Naive thymus-derived CD4-positive, alpha-beta T cell (primary cell): ENCODE measurements around the gene EPB41L2. TPM values are rescaled to one million over a fixed set of nuclear protein-coding genes. Genes with fewer than 3 reads are reported as not detected.

Source experiments
- ATAC-seq: fragments of 150-1000 bp; cut with Tn5 transposase; 2 replicates; pipeline ENCODE4 v1.10.0; 2021; ENCODE audit warnings: mild to moderate bottlenecking, moderate library complexity
- CTCF ChIA-PET: fragments of 350-600 bp; sonication (Branson Sonifier 250); formaldehyde crosslinking; loops from one replicate; lab custom pipeline; 2021; ENCODE audit warnings: antibody characterized with exemption; lab: Charles Lee
- POLR2A ChIA-PET: fragments of 350-600 bp; sonication (Branson Sonifier 250); formaldehyde crosslinking; loops from one replicate; lab custom pipeline; 2021; ENCODE audit warnings: antibody characterized with exemption, inconsistent platforms; lab: Charles Lee
- DNase-seq, 9 donors: peaks; one replicate each; pipeline versions ENCODE4 v3.0.0 to v3.0.0-alpha.2; 2020 to 2022; ENCODE audit warnings: mixed read lengths in 1 of 9
- H3K27ac ChIP-seq: one replicate; pipeline ENCODE4 v1.7.0; 2013; ENCODE audit warnings: mild to moderate bottlenecking, low read depth, low read length, moderate library complexity
- H3K27me3 ChIP-seq, 2 donors: one replicate each; pipeline ENCODE4 v1.7.0; 2013; ENCODE audit warnings: low read length in 2 of 2, mild to moderate bottlenecking in 2 of 2, moderate library complexity in 2 of 2; ENCODE audit not compliant: control insufficient read depth in 2 of 2, insufficient read depth in 2 of 2
- H3K36me3 ChIP-seq, 3 experiments: 1 replicate in 2 of 3; 2 replicates in 1 of 3; pipeline ENCODE4 v1.7.0; 2013; ENCODE audit warnings: low read length in 3 of 3, mild to moderate bottlenecking in 3 of 3, moderate library complexity in 1 of 3; ENCODE audit not compliant: insufficient read depth in 3 of 3, control insufficient read depth in 2 of 3
- H3K4me1 ChIP-seq, 2 donors: one replicate each; pipeline ENCODE4 v1.7.0; 2013; ENCODE audit warnings: low read length in 2 of 2, mild to moderate bottlenecking in 2 of 2, moderate library complexity in 1 of 2; ENCODE audit not compliant: control insufficient read depth in 2 of 2, insufficient read depth in 2 of 2
- H3K4me3 ChIP-seq: 2 replicates; pipeline ENCODE4 v1.7.0; 2013; ENCODE audit warnings: mild to moderate bottlenecking, low read length
- H3K9me3 ChIP-seq, 3 experiments: 1 replicate in 2 of 3; 2 replicates in 1 of 3; pipeline ENCODE4 v1.7.0; 2013; ENCODE audit warnings: low read length in 3 of 3; ENCODE audit not compliant: control insufficient read depth in 2 of 3
- H3K27ac Mint-ChIP-seq, 9 donors: one replicate each; pipeline ENCODE4 v1.8.0; 2020 to 2022; ENCODE audit warnings: mixed read lengths in 9 of 9, mild to moderate bottlenecking in 8 of 9, moderate library complexity in 5 of 9, inconsistent platforms in 2 of 9
- H3K27me3 Mint-ChIP-seq, 5 donors: one replicate each; pipeline ENCODE4 v1.8.0; 2021 to 2022; ENCODE audit warnings: mixed read lengths in 5 of 5, mild to moderate bottlenecking in 1 of 5
- H3K36me3 Mint-ChIP-seq, 5 donors: one replicate each; pipeline ENCODE4 v1.8.0; 2020 to 2022; ENCODE audit warnings: mixed read lengths in 5 of 5, mild to moderate bottlenecking in 3 of 5, inconsistent platforms in 1 of 5
- H3K4me1 Mint-ChIP-seq, 7 donors: one replicate each; pipeline ENCODE4 v1.8.0; 2020 to 2022; ENCODE audit warnings: mixed read lengths in 7 of 7, mild to moderate bottlenecking in 3 of 7, inconsistent platforms in 1 of 7
- H3K4me3 Mint-ChIP-seq, 10 donors: one replicate each; pipeline ENCODE4 v1.8.0; 2020 to 2022; ENCODE audit warnings: mild to moderate bottlenecking in 10 of 10, mixed read lengths in 10 of 10, moderate library complexity in 6 of 10, inconsistent platforms in 2 of 10
- H3K9me3 Mint-ChIP-seq, 11 donors: one replicate each; pipeline ENCODE4 v1.8.0; 2020 to 2022; ENCODE audit warnings: mixed read lengths in 11 of 11, mild to moderate bottlenecking in 4 of 11, inconsistent platforms in 1 of 11, moderate library complexity in 1 of 11
- intact Hi-C, 2 donors: fragments of 100-400 bp; cut with micrococcal nuclease; formaldehyde crosslinking; loops; one replicate each; pipeline ENCODE4 v1.15.1; 2023
- polyA plus RNA-seq, 2 donors: library from polyadenylated mRNA; unstranded; fragments of 300-500 nt; fragmentation: Illumina TruSeq; gene quantifications; one replicate each; pipeline ENCODE4 v1.2.3, GENCODE V29; 2021
- total RNA-seq, 6 experiments: library from RNA in 5 of 6; stranded (reverse) in 5 of 6; gene quantifications; 1 replicate in 5 of 6; 2 replicates in 1 of 6; pipeline ENCODE4 v1.2.3 and lab custom pipeline; 2021 to 2026

The EPB41L2 gene
- total and polyA plus RNA-seq, 7 experiments from 2014 or later, result 4.6 to 26.9 (median 12.3) TPM

- intact Hi-C loops, result no loop called here
- peaks cover 0 to 6% of the 10 kb centered on the region in 2 donors for H3K4me1 ChIP-seq
- no peak overlapping the region for H3K4me3 Mint-ChIP-seq
- H3K4me1 Mint-ChIP-seq, result peaks cover 2 to 15% (median 11%) of the 10 kb centered on the region in 7 donors
- H3K27me3 Mint-ChIP-seq, result peaks cover 0 to 5% (median 0%) of the 10 kb centered on the region in 5 donors
- H3K9me3 Mint-ChIP-seq, result peaks cover 0 to 10% (median 4%) of the 10 kb centered on the region in 11 donors
- peak overlapping the region in 1 of 9 donors; percentile 32 for H3K27ac Mint-ChIP-seq
- H3K4me3 ChIP-seq, result no peak overlapping the region
- ChIA-PET CTCF (interaction anchor here (0.6 kb wide), 1 partner anchor 41 kb away, joined by 3 read pairs; no protein-coding TSS in a partner anchor), POLR2A (no interaction called here)
- ATAC-seq (no peak), DNase-seq (no peak)
- H3K9me3 ChIP-seq, result no peaks in the 10 kb centered on the region
- no peaks in the 10 kb centered on the region for H3K36me3 ChIP-seq
- H3K36me3 Mint-ChIP-seq, result peaks cover 0 to 18% (median 5%) of the 10 kb centered on the region in 5 donors
- H3K27me3 ChIP-seq, result no peaks in the 10 kb centered on the region
- H3K27ac ChIP-seq, result no peak overlapping the region
Measured at GRCh38 chr6:130912434-130912833, 150.6 kb downstream of the EPB41L2 start.

GRCh38 chr6:130908958-130909357 is 154.1 kb downstream of the EPB41L2 start:
- Histone ChIP-seq H3K36me3 (no peaks in the 10 kb centered on the region), H3K27me3 (no peaks in the 10 kb centered on the region), H3K4me3 (no peak overlapping the region), H3K27ac (no peak overlapping the region), H3K4me1 (peaks cover 0 to 6% of the 10 kb centered on the region in 2 donors), H3K9me3 (no peaks in the 10 kb centered on the region)
- Mint-ChIP-seq H3K27ac (no peak overlapping the region), H3K36me3 (peaks cover 0 to 18% (median 4%) of the 10 kb centered on the region in 5 donors), H3K4me1 (peaks cover 2 to 13% (median 11%) of the 10 kb centered on the region in 7 donors), H3K4me3 (no peak overlapping the region), H3K27me3 (peaks cover 0 to 4% (median 0%) of the 10 kb centered on the region in 5 donors), H3K9me3 (peaks cover 0 to 6% (median 2%) of the 10 kb centered on the region in 11 donors)
- ChIA-PET CTCF (no interaction called here), POLR2A (no interaction called here)
- no peak for ATAC-seq
- DNase-seq, result no peak
- intact Hi-C loops, result no loop called here

DNA sequence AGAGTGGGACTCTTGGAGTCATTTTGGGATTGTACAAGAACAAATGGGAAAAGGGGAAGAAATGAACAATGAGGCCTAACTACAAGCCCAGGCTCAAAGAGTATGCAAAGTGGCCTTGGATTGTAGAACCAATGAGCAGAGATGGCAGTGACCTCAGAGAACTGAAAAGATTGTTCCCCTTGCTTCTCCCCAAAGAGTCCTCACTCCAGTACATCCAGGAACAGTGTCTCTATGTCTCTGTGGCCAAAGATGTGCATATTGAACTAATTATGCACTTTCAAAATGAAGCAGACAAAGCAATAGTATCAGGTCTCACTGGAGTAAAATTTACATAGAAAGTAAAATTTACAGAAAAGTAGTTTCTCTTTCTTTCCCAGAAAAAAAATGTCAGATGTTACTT is 154.9 kb downstream of the EPB41L2 start:
- peaks cover 0 to 6% (median 2%) of the 10 kb centered on the region in 11 donors for H3K9me3 Mint-ChIP-seq
- no peak overlapping the region for H3K27ac Mint-ChIP-seq
- Histone ChIP-seq H3K36me3 (no peaks in the 10 kb centered on the region), H3K4me3 (no peak overlapping the region), H3K9me3 (no peaks in the 10 kb centered on the region), H3K27ac (no peak overlapping the region), H3K27me3 (no peaks in the 10 kb centered on the region), H3K4me1 (peaks cover 0 to 4% of the 10 kb centered on the region in 2 donors)
- CTCF ChIA-PET, result no interaction called here
- peaks cover 0 to 8% (median 8%) of the 10 kb centered on the region in 7 donors for H3K4me1 Mint-ChIP-seq
- no peak for ATAC-seq
- no peak for DNase-seq
- peaks cover 0 to 4% (median 0%) of the 10 kb centered on the region in 5 donors for H3K27me3 Mint-ChIP-seq
- POLR2A ChIA-PET, result no interaction called here
- peaks cover 0 to 18% (median 4%) of the 10 kb centered on the region in 5 donors for H3K36me3 Mint-ChIP-seq
- no peak overlapping the region for H3K4me3 Mint-ChIP-seq
- intact Hi-C loops, result no loop called here

DNA sequence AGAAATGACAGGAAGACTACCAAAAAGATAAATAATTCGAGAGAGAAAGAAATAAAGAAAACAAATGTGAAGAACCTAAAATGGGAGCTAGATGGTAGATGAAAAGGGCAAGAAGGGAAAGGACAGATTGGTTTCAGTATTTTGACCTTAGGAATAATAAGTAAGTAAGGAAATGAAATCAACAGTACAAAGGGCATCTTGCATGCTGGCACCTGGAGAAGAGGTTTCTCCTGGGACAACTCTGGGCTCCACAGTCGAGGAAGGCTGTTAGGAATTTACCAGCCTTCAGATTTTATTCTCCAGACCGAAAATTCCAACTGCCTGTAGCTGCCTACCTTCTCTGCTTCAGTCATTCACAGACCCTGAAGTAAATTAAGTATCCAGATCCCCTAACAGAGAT is 155.4 kb downstream of the EPB41L2 start:
- H3K27me3 Mint-ChIP-seq, result peaks cover 0 to 4% (median 0%) of the 10 kb centered on the region in 5 donors
- ChIA-PET POLR2A (no interaction called here), CTCF (no interaction called here)

DNA sequence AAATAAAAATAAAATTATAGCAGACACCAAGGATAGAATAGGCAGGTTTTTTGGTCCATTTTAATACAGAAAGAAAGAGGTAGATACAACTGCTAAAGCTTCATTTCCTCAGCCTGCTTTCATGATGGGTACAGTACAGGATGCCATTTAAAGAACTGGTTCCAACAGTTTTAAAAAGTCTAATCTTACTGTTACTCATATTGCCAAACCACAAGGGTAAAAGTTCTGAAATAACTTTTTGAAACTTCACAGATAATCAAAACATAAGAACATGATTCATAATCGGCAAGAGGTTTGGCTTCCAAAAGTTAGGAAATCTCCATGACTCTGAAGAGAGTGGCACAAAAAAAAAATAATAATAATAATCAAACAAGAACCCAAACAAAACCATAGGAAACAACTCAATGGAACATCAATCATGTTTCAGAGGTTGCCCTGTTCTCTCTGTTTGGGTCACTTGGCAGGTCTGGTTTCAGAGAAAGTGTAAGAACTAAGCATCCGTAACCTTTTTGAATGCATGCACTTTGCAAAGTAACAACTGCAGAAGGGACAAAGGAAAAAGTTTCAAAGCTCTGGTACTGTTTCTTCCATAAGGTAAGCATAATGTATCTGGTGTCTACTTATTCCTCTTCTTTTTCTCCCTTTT is 156.2 kb downstream of the EPB41L2 start:
- no peaks in the 10 kb centered on the region for H3K4me1 ChIP-seq
- CTCF ChIA-PET, result no interaction called here
- intact Hi-C loops, result no loop called here
- no peaks in the 10 kb centered on the region for H3K36me3 ChIP-seq
- no peak overlapping the region for H3K27ac ChIP-seq
- peaks cover 0 to 4% (median 0%) of the 10 kb centered on the region in 5 donors for H3K27me3 Mint-ChIP-seq
- DNase-seq (no peak), ATAC-seq (no peak)
- no peak overlapping the region for H3K4me3 Mint-ChIP-seq
- peaks cover 0 to 5% (median 2%) of the 10 kb centered on the region in 11 donors for H3K9me3 Mint-ChIP-seq
- H3K27me3 ChIP-seq, result no peaks in the 10 kb centered on the region
- POLR2A ChIA-PET, result no interaction called here
- H3K4me1 Mint-ChIP-seq, result no peaks in the 10 kb centered on the region
- H3K27ac Mint-ChIP-seq, result no peak overlapping the region
- H3K36me3 Mint-ChIP-seq, result peaks cover 0 to 18% (median 4%) of the 10 kb centered on the region in 5 donors
- no peaks in the 10 kb centered on the region for H3K9me3 ChIP-seq
- no peak overlapping the region for H3K4me3 ChIP-seq

More for the DNA sequence above, 155.4 kb downstream of the EPB41L2 start:
- Mint-ChIP-seq H3K4me1 (peaks cover 0 to 3% (median 3%) of the 10 kb centered on the region in 7 donors), H3K27ac (no peak overlapping the region), H3K9me3 (peaks cover 0 to 6% (median 2%) of the 10 kb centered on the region in 11 donors), H3K36me3 (peaks cover 0 to 18% (median 4%) of the 10 kb centered on the region in 5 donors), H3K4me3 (no peak overlapping the region)
- H3K4me3 ChIP-seq, result no peak overlapping the region
- H3K27ac ChIP-seq, result no peak overlapping the region
- H3K9me3 ChIP-seq, result no peaks in the 10 kb centered on the region
- no peaks in the 10 kb centered on the region for H3K36me3 ChIP-seq
- intact Hi-C loops, result no loop called here
- no peaks in the 10 kb centered on the region for H3K27me3 ChIP-seq
- DNase-seq, result no peak
- no peak for ATAC-seq
- H3K4me1 ChIP-seq, result no peaks in the 10 kb centered on the region

GRCh38 chr6:130903602-130904001 is 159.4 kb downstream of the EPB41L2 start:
- ATAC-seq (no peak), DNase-seq (no peak)
- Histone ChIP-seq H3K4me1 (no peaks in the 10 kb centered on the region), H3K36me3 (no peaks in the 10 kb centered on the region), H3K27me3 (no peaks in the 10 kb centered on the region), H3K4me3 (no peak overlapping the region), H3K9me3 (no peaks in the 10 kb centered on the region), H3K27ac (no peak overlapping the region)
- ChIA-PET POLR2A (no interaction called here), CTCF (interaction anchor here (0.9 kb wide), 1 partner anchor 19 kb away, joined by 3 read pairs; no protein-coding TSS in a partner anchor)
- Mint-ChIP-seq H3K27ac (no peak overlapping the region), H3K4me3 (no peak overlapping the region), H3K27me3 (no peaks in the 10 kb centered on the region), H3K36me3 (peaks cover 0 to 14% (median 0%) of the 10 kb centered on the region in 5 donors), H3K4me1 (no peaks in the 10 kb centered on the region), H3K9me3 (no peaks in the 10 kb centered on the region)
- intact Hi-C loops, result no loop called here
